Calu3 (cell line): Measurements from ENCODE around the gene HOXD10. TPM values are rescaled to one million over a fixed set of nuclear protein-coding genes. Genes with fewer than 3 reads are reported as not detected.

Source experiments
- BruUV-seq: library from RNA; stranded (reverse); fragments of 400-500 nt; replicated peaks from 2 replicates; lab custom pipeline; 2021; lab: Mats Ljungman, UMichigan
- CTCF ChIA-PET: fragments of 300-600 bp; sonication (Branson Sonifier 250); formaldehyde crosslinking; loops from one replicate; lab custom pipeline; 2022; ENCODE audit warnings: antibody characterized with exemption; lab: Charles Lee
- DNase-seq: peaks from one replicate; pipeline ENCODE4 v3.0.0; 2022
- H3K27ac Mint-ChIP-seq: one replicate; pipeline ENCODE4 v1.8.0; 2022; ENCODE audit warnings: mixed read lengths; ENCODE audit not compliant: unreplicated experiment
- H3K27me3 Mint-ChIP-seq: one replicate; pipeline ENCODE4 v1.8.0; 2022; ENCODE audit warnings: mixed read lengths; ENCODE audit not compliant: unreplicated experiment
- H3K36me3 Mint-ChIP-seq: one replicate; pipeline ENCODE4 v1.8.0; 2022; ENCODE audit warnings: mild to moderate bottlenecking, moderate library complexity, mixed read lengths; ENCODE audit not compliant: insufficient read depth, unreplicated experiment
- H3K4me1 Mint-ChIP-seq: one replicate; pipeline ENCODE4 v1.8.0; 2022; ENCODE audit warnings: mild to moderate bottlenecking, low read depth, mixed read lengths; ENCODE audit not compliant: unreplicated experiment
- H3K4me3 Mint-ChIP-seq: one replicate; pipeline ENCODE4 v1.8.0; 2022; ENCODE audit warnings: mild to moderate bottlenecking, low read depth, moderate library complexity, mixed read lengths; ENCODE audit not compliant: unreplicated experiment
- H3K9me3 Mint-ChIP-seq: one replicate; pipeline ENCODE4 v1.8.0; 2022; ENCODE audit warnings: low read depth, mixed read lengths; ENCODE audit not compliant: unreplicated experiment
- intact Hi-C: fragments of 100-400 bp; cut with micrococcal nuclease; formaldehyde crosslinking; loops from one replicate; pipeline ENCODE4 v1.10.0; 2022; ENCODE audit not compliant: unreplicated experiment
- total RNA-seq: library from RNA; stranded (reverse); gene quantifications from 2 replicates; pipeline ENCODE4 v1.2.3, GENCODE V29; 2022
- TF ChIP-seq, protein P1 (sequence below): fragments of 200-600 bp; IDR thresholded peaks from one replicate; pipeline ENCODE4 v1.8.0; 2022; ENCODE audit warnings: antibody characterized with exemption; ENCODE audit not compliant: unreplicated experiment

The HOXD10 gene
- total RNA-seq, 1 experiment from 2014 or later, result not detected

DNA sequence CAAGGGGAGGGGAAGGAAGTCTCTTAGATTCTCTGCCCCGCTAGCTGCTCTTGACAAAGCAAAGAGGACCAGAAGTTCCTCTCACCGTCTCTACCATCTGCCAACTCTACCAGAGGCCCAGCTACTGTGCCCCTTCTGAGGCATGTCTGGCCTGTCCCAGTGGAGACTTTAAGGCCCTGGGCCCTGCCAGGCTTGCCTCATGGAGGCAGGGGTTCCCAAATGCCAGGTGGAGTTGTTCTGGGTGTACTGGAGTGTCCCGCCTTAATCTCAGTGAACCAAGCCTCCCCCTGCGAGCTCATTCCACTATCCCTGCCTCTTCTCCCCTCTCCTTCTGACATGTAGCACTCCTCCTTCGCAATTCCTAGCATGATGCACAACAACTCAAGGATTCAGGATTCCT, 14.7 kb upstream of the HOXD10 start:
- TF ChIP-seq, protein P1, sequence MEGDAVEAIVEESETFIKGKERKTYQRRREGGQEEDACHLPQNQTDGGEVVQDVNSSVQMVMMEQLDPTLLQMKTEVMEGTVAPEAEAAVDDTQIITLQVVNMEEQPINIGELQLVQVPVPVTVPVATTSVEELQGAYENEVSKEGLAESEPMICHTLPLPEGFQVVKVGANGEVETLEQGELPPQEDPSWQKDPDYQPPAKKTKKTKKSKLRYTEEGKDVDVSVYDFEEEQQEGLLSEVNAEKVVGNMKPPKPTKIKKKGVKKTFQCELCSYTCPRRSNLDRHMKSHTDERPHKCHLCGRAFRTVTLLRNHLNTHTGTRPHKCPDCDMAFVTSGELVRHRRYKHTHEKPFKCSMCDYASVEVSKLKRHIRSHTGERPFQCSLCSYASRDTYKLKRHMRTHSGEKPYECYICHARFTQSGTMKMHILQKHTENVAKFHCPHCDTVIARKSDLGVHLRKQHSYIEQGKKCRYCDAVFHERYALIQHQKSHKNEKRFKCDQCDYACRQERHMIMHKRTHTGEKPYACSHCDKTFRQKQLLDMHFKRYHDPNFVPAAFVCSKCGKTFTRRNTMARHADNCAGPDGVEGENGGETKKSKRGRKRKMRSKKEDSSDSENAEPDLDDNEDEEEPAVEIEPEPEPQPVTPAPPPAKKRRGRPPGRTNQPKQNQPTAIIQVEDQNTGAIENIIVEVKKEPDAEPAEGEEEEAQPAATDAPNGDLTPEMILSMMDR, result no peak
- Mint-ChIP-seq H3K27me3 (peaks cover 25% of the 10 kb centered on the region), H3K4me1 (peaks cover 18% of the 10 kb centered on the region), H3K9me3 (no peaks in the 10 kb centered on the region), H3K27ac (no peak overlapping the region), H3K36me3 (peaks cover 13% of the 10 kb centered on the region), H3K4me3 (no peak overlapping the region)
- no peak for DNase-seq
- CTCF ChIA-PET, result no interaction called here
- intact Hi-C loops, result no loop called here
- BruUV-seq, result no TSS peak

- CTCF ChIA-PET, result no interaction called here
- BruUV-seq, result no TSS peak
Observed at GRCh38 chr2:176102309-176102866, 14.2 kb upstream of the HOXD10 start.

DNA sequence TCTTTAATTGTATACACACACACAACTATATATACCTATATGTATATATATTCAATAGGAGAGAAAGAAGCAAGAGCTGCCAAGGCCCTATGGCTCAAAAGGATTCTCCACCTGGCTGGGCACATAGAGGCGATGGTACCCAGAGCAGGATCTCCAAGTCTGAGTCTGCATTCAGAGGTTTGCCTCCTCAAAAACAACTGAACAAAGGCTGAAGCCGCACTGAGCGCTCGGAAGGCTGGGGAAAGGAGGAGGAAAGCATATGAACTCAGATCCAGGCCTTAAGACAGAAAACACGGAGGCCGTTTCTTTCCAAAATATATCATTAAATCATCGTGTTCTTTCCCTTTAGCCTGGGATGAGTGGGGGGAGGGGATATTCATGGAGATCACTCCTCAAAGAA, 13.4 kb upstream of the HOXD10 start:
- peaks cover 26% of the 10 kb centered on the region for H3K27me3 Mint-ChIP-seq
- DNase-seq, result no peak
- no peak overlapping the region for H3K4me3 Mint-ChIP-seq
- H3K27ac Mint-ChIP-seq, result no peak overlapping the region
- H3K36me3 Mint-ChIP-seq, result no peaks in the 10 kb centered on the region
- TF ChIP-seq, protein P1, result no peak
- H3K4me1 Mint-ChIP-seq, result peaks cover 10% of the 10 kb centered on the region
- intact Hi-C loops, result no loop called here
- CTCF ChIA-PET, result no interaction called here
- BruUV-seq, result no TSS peak
- no peaks in the 10 kb centered on the region for H3K9me3 Mint-ChIP-seq

More at GRCh38 chr2:176102309-176102866, 14.2 kb upstream of the HOXD10 start:
- H3K4me1 Mint-ChIP-seq, result peaks cover 18% of the 10 kb centered on the region
- TF ChIP-seq, protein P1, result no peak
- no peak for DNase-seq
- no peak overlapping the region for H3K4me3 Mint-ChIP-seq
- intact Hi-C loops, result no loop called here
- no peaks in the 10 kb centered on the region for H3K9me3 Mint-ChIP-seq
- no peak overlapping the region for H3K27ac Mint-ChIP-seq
- peaks cover 7% of the 10 kb centered on the region for H3K36me3 Mint-ChIP-seq
- H3K27me3 Mint-ChIP-seq, result peaks cover 26% of the 10 kb centered on the region

DNA sequence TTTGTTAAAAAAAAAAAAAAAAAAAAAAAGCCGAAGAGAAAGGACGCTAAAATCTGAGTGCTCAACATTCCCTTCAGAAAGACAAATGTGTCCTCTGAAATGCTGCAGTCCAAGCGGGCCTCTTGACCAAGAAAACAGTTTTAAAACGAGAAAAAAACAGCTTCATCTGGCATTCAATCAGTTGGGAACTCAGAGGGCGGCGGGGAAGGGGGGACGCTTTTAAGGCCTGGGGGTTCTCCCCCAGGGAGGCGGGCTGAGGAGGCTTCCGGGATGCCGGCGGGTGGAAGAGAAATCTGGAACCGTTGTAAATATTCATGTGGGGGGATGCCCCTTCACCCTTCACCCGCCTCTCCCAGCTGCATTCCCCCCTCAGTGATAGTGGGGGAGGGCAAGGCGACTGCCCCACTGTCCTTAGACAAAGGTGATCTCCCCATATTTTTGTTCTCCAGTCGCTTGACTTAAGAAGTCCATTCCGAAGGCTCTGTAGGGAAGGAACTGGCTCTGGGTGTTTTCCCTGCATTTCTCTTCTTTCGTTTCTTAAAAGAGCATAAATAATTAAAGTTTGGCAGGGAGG, 12.7 kb upstream of the HOXD10 start:
- Mint-ChIP-seq H3K27ac (no peak overlapping the region), H3K9me3 (no peaks in the 10 kb centered on the region), H3K4me1 (peaks cover 9% of the 10 kb centered on the region), H3K4me3 (no peak overlapping the region), H3K27me3 (peaks cover 30% of the 10 kb centered on the region), H3K36me3 (no peaks in the 10 kb centered on the region)
- BruUV-seq, result no TSS peak
- no peak for DNase-seq
- TF ChIP-seq, protein P1, result no peak
- intact Hi-C loops, result no loop called here
- CTCF ChIA-PET, result no interaction called here
